K562 (cell line): ENCODE data around the gene PTBP3. TPM values are rescaled to one million over a fixed set of nuclear protein-coding genes. Genes with fewer than 3 reads are reported as not detected.

Experiments
- ATAC-seq: fragments of 200-7000 bp; cut with Tn5 transposase; 3 replicates; pipeline ENCODE4 v1.9.1; 2020; ENCODE audit warnings: moderate library complexity
- BruUV-seq: library from RNA; stranded (reverse); fragments of 400-500 nt; replicated peaks from 2 replicates; lab custom pipeline; 2021; lab: Mats Ljungman, UMichigan
- CTCF ChIA-PET: fragments of 300-600 bp; formaldehyde crosslinking; extraction: SDS; loops from one replicate; lab custom pipeline; 2021; ENCODE audit warnings: low intra/inter-chr PET ratio; lab: Yijun Ruan, JAX
- POLR2A ChIA-PET: fragments of 300-600, 350-650 bp; sonication (Branson Sonifier 250); formaldehyde crosslinking; extraction: SDS; loops from one replicate; lab custom pipeline; 2021; ENCODE audit warnings: antibody characterized with exemption, inconsistent platforms; lab: Yijun Ruan, JAX
- DNase-seq, 4 experiments: peaks; one replicate each; pipeline versions ENCODE4 v3.0.0 to v3.0.0-alpha.2; 2011 to 2018; ENCODE audit warnings: low spot score in 3 of 4, mixed read lengths in 3 of 4; ENCODE audit errors: extremely low read depth in 1 of 4
- FAIRE-seq: peaks from 2 replicates; lab custom pipeline; 2011; peaks lifted over from hg19 to GRCh38; lab: Jason Lieb, UNC
- H2AFZ ChIP-seq: 2 replicates; pipeline ENCODE4 v1.6.0; 2011; ENCODE audit warnings: low read depth, low read length, control low read depth, inconsistent platforms
- H3K27ac ChIP-seq: fragments of 200-600 bp; 3 replicates; pipeline ENCODE4 v1.8.0; 2011; ENCODE audit warnings: low read depth, mild to moderate bottlenecking, control low read depth, inconsistent platforms, low read length, moderate library complexity, mixed read lengths; ENCODE audit errors: extremely low read depth
- H3K27me3 ChIP-seq, 2 experiments: fragments of 300-600 bp in 1 of 2; 2 replicates in 1 of 2; 3 replicates in 1 of 2; pipeline versions ENCODE4 v1.6.0 to v1.8.0; 2011; ENCODE audit warnings: inconsistent platforms in 2 of 2, low read length in 2 of 2, mild to moderate bottlenecking in 1 of 2, mixed read lengths in 1 of 2, moderate library complexity in 1 of 2; ENCODE audit not compliant: control insufficient read depth in 2 of 2, insufficient read depth in 2 of 2
- H3K36me3 ChIP-seq: fragments of 300-600 bp; 3 replicates; pipeline ENCODE4 v1.8.0; 2011; ENCODE audit warnings: mild to moderate bottlenecking, low read length, inconsistent platforms; ENCODE audit not compliant: control insufficient read depth, insufficient read depth
- H3K4me1 ChIP-seq, 2 experiments: fragments of 200-600 bp in 1 of 2; replicated peaks in 1 of 2; 2 replicates in 1 of 2; 3 replicates in 1 of 2; pipeline versions ENCODE4 v1.5.1 to v1.8.0; 2011; ENCODE audit warnings: inconsistent platforms in 2 of 2, low read length in 2 of 2, mild to moderate bottlenecking in 1 of 2, mixed read lengths in 1 of 2, moderate library complexity in 1 of 2; ENCODE audit not compliant: control insufficient read depth in 2 of 2, insufficient read depth in 2 of 2
- H3K4me2 ChIP-seq: 2 replicates; pipeline ENCODE4 v1.6.1; 2011; ENCODE audit warnings: low read length, control low read depth, inconsistent platforms, mixed read lengths; ENCODE audit not compliant: insufficient read depth
- H3K4me3 ChIP-seq: fragments of 200-600 bp; sonication (generic), shearing (Covaris generic); 2 replicates; pipeline ENCODE4 v1.5.1; 2016; ENCODE audit warnings: control low read depth, inconsistent platforms
- H3K79me2 ChIP-seq: fragments of 200-600 bp; 3 replicates; pipeline ENCODE4 v1.8.0; 2011; ENCODE audit warnings: low read length, inconsistent platforms; ENCODE audit not compliant: control insufficient read depth, insufficient read depth
- H3K9ac ChIP-seq, 2 experiments: 2 replicates each; pipeline versions ENCODE4 v1.6.0 to v1.6.1; 2011; ENCODE audit warnings: low read depth in 2 of 2, low read length in 2 of 2, control low read depth in 1 of 2, inconsistent platforms in 1 of 2, mild to moderate bottlenecking in 1 of 2, mixed read lengths in 1 of 2; ENCODE audit not compliant: insufficient read depth in 1 of 2
- H3K9me1 ChIP-seq: one replicate; pipeline ENCODE4 v1.6.0; 2011; ENCODE audit warnings: inconsistent platforms, mild to moderate bottlenecking, low read length, moderate library complexity; ENCODE audit not compliant: control insufficient read depth, insufficient read depth
- H3K9me3 ChIP-seq: replicated peaks from 2 replicates; pipeline ENCODE4 v1.5.1; 2011; ENCODE audit warnings: low read depth, low read length, inconsistent platforms; ENCODE audit not compliant: control insufficient read depth, insufficient read depth
- H4K20me1 ChIP-seq: replicated peaks from 2 replicates; pipeline ENCODE4 v1.6.1; 2011; ENCODE audit warnings: low read length, inconsistent platforms, mixed read lengths; ENCODE audit not compliant: control insufficient read depth, insufficient read depth
- ATF7 ChIP-seq: fragments of 450-650 bp; IDR thresholded peaks from 2 replicates; pipeline ENCODE4 v1.7.1; 2014; ENCODE audit warnings: mild to moderate bottlenecking, moderate library complexity
- CBFA2T3 ChIP-seq: fragments of 450-650 bp; IDR thresholded peaks from 2 replicates; pipeline ENCODE4 v1.6.1; 2017
- CREM ChIP-seq: IDR thresholded peaks from 2 replicates; pipeline ENCODE4 v1.6.1; 2014; ENCODE audit warnings: antibody characterized with exemption, low read depth
- FOSL1 ChIP-seq: fragments of 200-800 bp; sonication (Bioruptor generic); conservative IDR thresholded peaks from 2 replicates; pipeline ENCODE4 v1.6.1; 2016; ENCODE audit warnings: missing genetic modification characterization, missing compliant biosample characterization
- IFI16 ChIP-seq: fragments of 250-450 bp; sonication (Bioruptor Pico); IDR thresholded peaks from 2 replicates; pipeline ENCODE4 v2.1.2; 2022; ENCODE audit warnings: mild to moderate bottlenecking, inconsistent platforms
- JUND ChIP-seq, 2 experiments: IDR thresholded peaks; 2 replicates in 1 of 2; 3 replicates in 1 of 2; pipeline ENCODE4 v1.6.1; 2011; ENCODE audit warnings: borderline replicate concordance in 2 of 2, low read depth in 2 of 2, low read length in 2 of 2, improper control_type of control experiment in 1 of 2, missing biosample characterization in 1 of 2, missing genetic modification characterization in 1 of 2, missing genetic modification reagents in 1 of 2
- KAT7 ChIP-seq: sonication (generic); formaldehyde crosslinking; IDR thresholded peaks from 2 replicates; pipeline ENCODE4 v1.8.0; 2022; ENCODE audit warnings: missing genetic modification reagents, mild to moderate bottlenecking, borderline replicate concordance
- SIX5 ChIP-seq, 2 experiments: IDR thresholded peaks; 2 replicates each; pipeline ENCODE4 v1.6.1; 2011; ENCODE audit warnings: low read length in 2 of 2, borderline replicate concordance in 1 of 2, low read depth in 1 of 2, mild to moderate bottlenecking in 1 of 2, moderate library complexity in 1 of 2; ENCODE audit not compliant: insufficient read depth in 1 of 2
- TEAD1 ChIP-seq, 2 experiments: fragments of 450-650 bp in 1 of 2; sonication (generic) in 1 of 2; formaldehyde crosslinking; IDR thresholded peaks; 2 replicates each; pipeline versions ENCODE4 v1.4.0 to v1.8.0; 2020 to 2022; ENCODE audit warnings: mild to moderate bottlenecking in 2 of 2, missing genetic modification reagents in 1 of 2
- WGBS: fragments of 100-300 bp; shearing (Covaris generic); methylation state at CpG from one replicate; pipeline ENCODE4 v1.1.6; 2016; ENCODE audit warnings: low coverage, mixed read lengths; ENCODE audit not compliant: insufficient coverage; ENCODE audit errors: missing lambda C conversion rate; 5-methylcytosine and 5-hydroxymethylcytosine counted together
- in situ Hi-C: fragments of 300-500 bp; cut with MboI; formaldehyde crosslinking; loops from 4 replicates; pipeline ENCODE4 v1.15.0; 2018; ENCODE audit warnings: inconsistent platforms, mixed read lengths
- intact Hi-C: fragments of 100-400 bp; cut with micrococcal nuclease; formaldehyde crosslinking; loops from 2 replicates; pipeline ENCODE4 v1.14.2; 2022
- polyA plus RNA-seq, 8 experiments: library from polyadenylated mRNA; depleted of rRNA in 4 of 8; stranded (reverse) in 5 of 8; unstranded in 3 of 8; fragments of >200 nt; fragmentation: Nextera tagmentation in 2 of 8; fragmentation: Illumina TruSeq in 1 of 8; extraction: Ambion mirVana in 2 of 8; extraction: Trizol in 1 of 8; gene quantifications; 2 replicates each; pipeline versions ENCODE4 v1.2.1 to v1.2.3, GENCODE V29; 2011 to 2014; ENCODE audit warnings: inconsistent platforms in 1 of 8, missing spikeins in 1 of 8
- total RNA-seq, 7 experiments: library from RNA; depleted of rRNA in 6 of 7; stranded (reverse); fragments of >200 nt in 6 of 7; fragmentation: Illumina TruSeq in 2 of 7; extraction: Trizol in 2 of 7; gene quantifications; 2 replicates each; pipeline versions ENCODE4 v1.2.1 to v1.2.3, GENCODE V29; 2011 to 2021; ENCODE audit warnings: low replicate concordance in 1 of 7
- TF ChIP-seq, protein P1 (sequence below), 2 experiments: fragments of 450-650 bp in 1 of 2; sonication (generic) in 1 of 2; formaldehyde crosslinking in 1 of 2; IDR thresholded peaks in 1 of 2; conservative IDR thresholded peaks in 1 of 2; 2 replicates each; pipeline versions ENCODE4 v1.6.1 to v1.8.1; 2016 to 2023; ENCODE audit warnings: mild to moderate bottlenecking in 2 of 2, moderate library complexity in 2 of 2, inconsistent platforms in 1 of 2, missing genetic modification reagents in 1 of 2
- TF ChIP-seq, protein P2 (sequence below), 2 experiments: IDR thresholded peaks; 2 replicates each; pipeline ENCODE4 v1.6.1; 2011; ENCODE audit warnings: borderline replicate concordance in 1 of 2, control low read depth in 1 of 2, low read depth in 1 of 2, low read length in 1 of 2, mild to moderate bottlenecking in 1 of 2, mixed read lengths in 1 of 2, moderate library complexity in 1 of 2; ENCODE audit not compliant: insufficient read depth in 1 of 2, insufficient read length in 1 of 2, poor library complexity in 1 of 2, severe bottlenecking in 1 of 2; ENCODE audit errors: extremely low read depth in 1 of 2

PTBP3 gene
- total and polyA plus RNA-seq, 9 of the 15 experiments (the other 6 are each of a cell fraction or from before 2014, with no cell fraction given): 22.4 to 132 (median 68.0) TPM

GRCh38 chr9:112352209-112352608 lies 18.8 kb upstream of the PTBP3 start (continued):
- no peak for TF ChIP-seq SIX5 (IDR thresholded peaks at IDR 0.05; ENCODE audit: borderline replicate concordance in 1 of 2, insufficient read depth in 1 of 2, low read depth in 1 of 2, low read length in 2 of 2)
- TF ChIP-seq KAT7 (CRISPR knock-in tag): no peak
- TF ChIP-seq TEAD1 (CRISPR knock-in tag; IDR thresholded peaks at IDR 0.05): no peak

DNA sequence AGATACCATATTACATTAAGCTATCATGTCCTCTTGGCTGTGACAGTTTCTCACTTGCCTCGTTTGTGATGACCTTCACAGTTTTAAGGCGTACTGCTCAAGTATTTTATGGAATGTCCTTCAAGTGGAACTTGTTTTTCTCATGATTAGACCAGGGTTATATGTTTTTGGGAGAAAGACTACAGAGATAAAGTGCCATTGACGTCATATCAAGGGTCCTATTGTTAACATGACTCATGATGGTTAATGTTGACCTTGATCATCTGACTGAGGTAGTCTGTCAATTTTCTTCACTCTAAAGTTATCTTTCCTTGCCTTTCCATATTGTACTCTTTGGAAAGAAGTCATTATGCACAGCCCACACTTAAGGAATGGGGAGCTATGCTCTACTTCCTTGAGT lies 17.8 kb upstream of the PTBP3 start:
- Histone ChIP-seq H4K20me1 (no peaks in the 10 kb centered on the region), H3K79me2 (no peaks in the 10 kb centered on the region), H2AFZ (no peak overlapping the region), H3K4me2 (no peak overlapping the region), H3K4me1 (no peaks in the 10 kb centered on the region), H3K27ac (no peak overlapping the region), H3K4me3 (no peak overlapping the region), H3K36me3 (no peaks in the 10 kb centered on the region), H3K27me3 (no peaks in the 10 kb centered on the region), H3K9me1 (no peaks in the 10 kb centered on the region), H3K9ac (no peak overlapping the region), H3K9me3 (no peaks in the 10 kb centered on the region)
- DNase-seq (peak in 1 of 4 experiments; percentile 29), ATAC-seq (no peak), FAIRE-seq (no peak)
- intact Hi-C loops: loop anchor here (10.0 kb wide), 1 partner anchor 446 kb away; no protein-coding TSS in a partner anchor
- no TSS peak for BruUV-seq
- TF ChIP-seq, protein P1, sequence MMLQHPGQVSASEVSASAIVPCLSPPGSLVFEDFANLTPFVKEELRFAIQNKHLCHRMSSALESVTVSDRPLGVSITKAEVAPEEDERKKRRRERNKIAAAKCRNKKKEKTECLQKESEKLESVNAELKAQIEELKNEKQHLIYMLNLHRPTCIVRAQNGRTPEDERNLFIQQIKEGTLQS (IDR thresholded peaks at IDR 0.05): peak; percentile 76
- TF ChIP-seq, protein P1 (CRISPR knock-in tag; conservative IDR thresholded peaks at IDR 0.05): no peak
- TF ChIP-seq, protein P2, sequence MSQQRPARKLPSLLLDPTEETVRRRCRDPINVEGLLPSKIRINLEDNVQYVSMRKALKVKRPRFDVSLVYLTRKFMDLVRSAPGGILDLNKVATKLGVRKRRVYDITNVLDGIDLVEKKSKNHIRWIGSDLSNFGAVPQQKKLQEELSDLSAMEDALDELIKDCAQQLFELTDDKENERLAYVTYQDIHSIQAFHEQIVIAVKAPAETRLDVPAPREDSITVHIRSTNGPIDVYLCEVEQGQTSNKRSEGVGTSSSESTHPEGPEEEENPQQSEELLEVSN (IDR thresholded peaks at IDR 0.05; ENCODE audit: borderline replicate concordance in 1 of 2, extremely low read depth in 1 of 2, insufficient read depth in 1 of 2, insufficient read length in 1 of 2, low read depth in 1 of 2, low read length in 1 of 2, poor library complexity in 1 of 2, severe bottlenecking in 1 of 2): no peak
- TF ChIP-seq ATF7: peak; percentile 38; the same call in 1 of the 2 replicates
- TF ChIP-seq CBFA2T3: peak; percentile 55
- peak; percentile 70 for TF ChIP-seq CREM
- TF ChIP-seq FOSL1 (tag): 0 out of 2 replicates have a peak, but pooled peaks have one; percentile 22
- peak; percentile 39; the same call in 1 of the 2 replicates for TF ChIP-seq JUND (IDR thresholded peaks at IDR 0.05; ENCODE audit: borderline replicate concordance, low read depth, low read length)
- TF ChIP-seq JUND (tag; IDR thresholded peaks at IDR 0.05; ENCODE audit: borderline replicate concordance, low read depth, low read length): no peak; the same call in 2 of the 3 replicates
- TF ChIP-seq IFI16: no peak
- WGBS: 35% methylated on average over 3 of the region's 3 CpGs
- ChIA-PET POLR2A (interaction anchor here (1.2 kb wide), 1 partner anchor 26 kb away, joined by 3 read pairs; no protein-coding TSS in a partner anchor), CTCF (no interaction called here)
- in situ Hi-C loops: loop anchor here (5.0 kb wide), 1 partner anchor 269 kb away; no protein-coding TSS in a partner anchor
